ENCODE data around the gene PRPF40B.
A peak's percentile ranks its signal among the peaks of the same experiment; 100 is the strongest.

The PRPF40B gene

DNA sequence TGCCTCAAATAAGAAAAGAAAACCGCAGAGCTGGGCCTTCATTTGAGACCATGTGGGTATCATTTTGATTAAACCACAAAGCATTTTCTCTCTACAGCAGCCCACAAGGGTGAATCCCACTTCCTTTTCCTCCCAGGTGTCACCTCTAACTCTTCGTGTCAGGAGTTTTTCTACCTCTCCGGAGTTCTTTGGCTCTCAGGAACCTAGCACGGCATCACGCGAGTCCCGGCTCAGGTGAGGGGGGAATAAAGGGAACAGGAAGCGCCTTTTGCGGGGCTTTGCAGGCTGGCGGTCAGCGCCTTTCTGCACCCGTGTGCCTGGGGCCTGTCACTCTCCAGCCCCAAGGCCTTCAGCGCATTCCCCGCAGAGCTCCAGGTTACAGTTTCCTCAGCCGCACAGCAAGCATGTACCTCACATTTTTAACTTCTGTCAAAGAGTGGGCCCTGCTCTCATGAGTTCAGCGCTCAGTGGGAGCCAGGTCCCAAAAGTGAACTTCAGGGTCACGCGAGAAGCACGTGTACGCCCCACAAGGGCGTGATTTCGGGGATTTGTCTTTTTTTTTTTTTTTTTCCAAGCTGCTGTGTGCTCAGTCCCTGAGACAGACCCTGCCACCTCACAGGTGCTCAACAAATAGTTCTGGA, 740 bp upstream of the PRPF40B start:
- H3K36me3 ChIP-seq (ENCODE audit: control insufficient read depth, insufficient read depth, low read length): no peaks in the 10 kb centered on the region
- H3K27ac ChIP-seq (ENCODE audit: insufficient read depth, low read length, poor library complexity, severe bottlenecking): peak overlapping the region; percentile 70
- DNase-seq: peak; percentile 45 to 55 (median 48)
- no peaks in the 10 kb centered on the region for H3K9me3 ChIP-seq (ENCODE audit: control insufficient read depth, low read length)
- peaks cover 16% of the 10 kb centered on the region for H3K4me1 ChIP-seq (ENCODE audit: control insufficient read depth, insufficient read depth, low read length, poor library complexity, severe bottlenecking)
- H3K27me3 ChIP-seq (replicated peaks; ENCODE audit: control insufficient read depth, insufficient read depth, low read length, poor library complexity, severe bottlenecking): no peaks in the 10 kb centered on the region
- peak overlapping the region; percentile 59 for H3K4me3 ChIP-seq (ENCODE audit: insufficient read depth, low read depth, low read length, poor library complexity, severe bottlenecking)

DNA sequence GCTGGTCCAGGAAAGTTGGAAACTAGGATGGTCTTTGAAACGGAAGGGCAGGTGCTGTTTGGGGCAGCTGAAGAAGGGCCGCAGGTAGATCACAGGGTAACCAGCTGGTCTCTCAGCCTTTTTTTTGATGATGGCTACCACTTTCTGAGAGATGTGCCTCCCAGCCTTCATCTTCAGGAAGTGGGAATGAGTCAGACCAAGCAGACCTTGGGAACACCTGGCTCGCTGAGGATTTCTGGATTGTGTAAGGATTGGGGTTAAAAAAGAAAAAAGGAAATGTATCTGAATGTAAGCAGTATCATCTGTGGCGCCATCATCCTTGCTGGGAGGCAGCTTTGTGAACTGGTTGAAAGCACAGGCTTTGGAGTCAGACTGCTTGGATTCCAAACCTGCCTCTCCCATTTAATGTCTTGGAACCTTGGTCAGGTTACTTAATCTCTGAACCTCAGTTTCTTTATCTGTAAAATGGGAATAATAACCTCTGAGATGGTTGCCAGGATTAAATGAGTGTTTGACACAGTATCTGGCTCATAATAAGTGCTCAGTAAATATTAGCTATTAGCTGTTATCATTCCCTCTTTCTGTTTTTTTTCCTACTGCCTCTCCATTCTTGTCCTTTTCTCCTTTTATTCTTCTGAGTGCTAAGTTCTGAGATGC, 1.7 kb downstream of the PRPF40B start:
- Histone ChIP-seq H3K36me3 (ENCODE audit: control insufficient read depth, insufficient read depth, low read length) (no peaks in the 10 kb centered on the region), H3K27me3 (replicated peaks; ENCODE audit: control insufficient read depth, insufficient read depth, low read length, poor library complexity, severe bottlenecking) (no peaks in the 10 kb centered on the region), H3K9me3 (ENCODE audit: control insufficient read depth, low read length) (no peaks in the 10 kb centered on the region), H3K4me1 (ENCODE audit: control insufficient read depth, insufficient read depth, low read length, poor library complexity, severe bottlenecking) (peaks cover 16% of the 10 kb centered on the region), H3K4me3 (ENCODE audit: insufficient read depth, low read depth, low read length, poor library complexity, severe bottlenecking) (no peak overlapping the region), H3K27ac (ENCODE audit: insufficient read depth, low read length, poor library complexity, severe bottlenecking) (no peak overlapping the region)
- DNase-seq: no peak

DNA sequence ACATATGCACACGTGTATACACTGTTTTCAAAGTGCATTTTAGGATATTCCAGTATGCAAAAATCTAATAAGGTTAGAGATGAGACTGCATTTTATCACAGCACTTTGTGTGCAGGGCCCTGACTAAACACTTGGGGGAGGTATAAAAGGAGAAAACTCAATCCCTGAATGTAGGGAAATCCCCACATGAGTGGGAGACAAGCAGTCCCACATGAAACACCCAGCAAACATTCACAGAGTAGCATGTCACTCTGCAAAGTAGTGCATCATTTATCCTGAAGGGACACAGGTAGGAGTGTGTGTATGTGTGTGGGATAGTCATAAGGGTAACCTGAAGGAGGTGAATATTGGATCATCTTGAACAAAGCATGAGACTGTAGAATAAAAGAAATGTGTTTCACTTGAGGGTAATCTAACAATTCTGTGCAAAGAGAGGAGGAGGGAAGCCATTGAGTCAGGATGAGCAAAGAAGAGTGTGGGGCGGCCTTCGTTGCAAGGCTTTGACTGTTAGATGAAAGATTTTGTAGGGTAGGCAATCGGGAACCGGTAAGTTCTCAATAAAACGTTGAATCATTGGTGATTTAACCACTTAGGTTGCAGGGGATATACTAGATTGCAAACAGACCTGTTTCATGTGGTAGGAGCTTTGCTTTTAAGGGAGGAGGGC, 2.9 kb downstream of the PRPF40B start:
- no peaks in the 10 kb centered on the region for H3K9me3 ChIP-seq (ENCODE audit: control insufficient read depth, low read length)
- H3K4me1 ChIP-seq (ENCODE audit: control insufficient read depth, insufficient read depth, low read length, poor library complexity, severe bottlenecking): peaks cover 16% of the 10 kb centered on the region
- no peak for DNase-seq
- H3K36me3 ChIP-seq (ENCODE audit: control insufficient read depth, insufficient read depth, low read length): no peaks in the 10 kb centered on the region
- H3K27me3 ChIP-seq (replicated peaks; ENCODE audit: control insufficient read depth, insufficient read depth, low read length, poor library complexity, severe bottlenecking): no peaks in the 10 kb centered on the region
- no peak overlapping the region for H3K4me3 ChIP-seq (ENCODE audit: insufficient read depth, low read depth, low read length, poor library complexity, severe bottlenecking)
- H3K27ac ChIP-seq (ENCODE audit: insufficient read depth, low read length, poor library complexity, severe bottlenecking): no peak overlapping the region

DNA sequence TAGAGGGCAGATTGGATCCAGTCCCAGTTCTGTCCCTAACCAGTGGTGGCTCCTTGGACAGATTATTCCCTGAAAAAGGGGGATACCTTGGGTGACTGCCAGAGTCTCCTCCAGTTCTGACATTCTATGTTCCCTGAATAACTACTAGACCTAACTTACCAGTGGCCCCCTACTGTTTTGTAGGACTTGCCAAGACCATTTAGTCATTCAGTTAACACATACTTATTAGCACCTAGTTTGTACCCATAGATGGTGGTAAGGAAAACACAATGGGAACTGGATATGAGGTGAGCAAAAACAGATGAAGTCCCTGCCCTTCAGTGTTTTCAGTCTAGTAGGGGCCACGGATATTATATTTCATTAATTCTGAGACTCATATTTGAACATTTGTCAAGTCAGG, 3.5 kb downstream of the PRPF40B start:
- H3K4me1 ChIP-seq (ENCODE audit: control insufficient read depth, insufficient read depth, low read length, poor library complexity, severe bottlenecking): peaks cover 11% of the 10 kb centered on the region
- no peak overlapping the region for H3K4me3 ChIP-seq (ENCODE audit: insufficient read depth, low read depth, low read length, poor library complexity, severe bottlenecking)
- no peaks in the 10 kb centered on the region for H3K27me3 ChIP-seq (replicated peaks; ENCODE audit: control insufficient read depth, insufficient read depth, low read length, poor library complexity, severe bottlenecking)
- no peaks in the 10 kb centered on the region for H3K36me3 ChIP-seq (ENCODE audit: control insufficient read depth, insufficient read depth, low read length)
- no peak overlapping the region for H3K27ac ChIP-seq (ENCODE audit: insufficient read depth, low read length, poor library complexity, severe bottlenecking)
- H3K9me3 ChIP-seq (ENCODE audit: control insufficient read depth, low read length): no peaks in the 10 kb centered on the region
- DNase-seq: no peak

DNA sequence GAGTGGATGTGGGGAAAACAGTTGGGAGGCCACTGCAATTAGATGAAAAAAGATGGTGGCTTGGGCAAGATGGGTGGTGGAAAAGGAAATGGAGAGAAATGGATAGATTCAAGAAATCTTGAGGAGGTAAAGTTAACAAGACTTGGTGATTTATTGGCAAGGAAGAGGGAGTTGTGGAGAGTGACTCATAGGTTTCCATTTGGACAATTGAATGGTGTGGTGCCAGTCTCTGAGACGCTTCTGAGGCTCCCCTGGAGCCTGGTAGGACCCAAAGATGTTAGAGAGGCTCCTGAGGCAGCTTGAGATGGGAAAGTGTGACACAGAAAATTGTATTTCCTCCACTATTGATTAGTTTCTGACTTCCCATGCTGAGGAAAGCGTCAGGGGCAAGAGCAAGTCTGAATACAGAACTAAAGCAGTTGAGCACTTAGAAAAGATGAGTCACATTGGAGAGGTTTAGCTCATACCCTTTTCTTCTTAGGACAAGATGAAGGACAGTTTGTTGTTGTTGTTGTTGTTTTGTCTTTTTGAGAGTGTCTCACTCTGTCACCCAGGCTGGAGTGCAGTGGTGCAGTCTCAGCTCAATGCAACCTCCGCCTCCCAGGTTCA, 4.5 kb downstream of the PRPF40B start:
- Histone ChIP-seq H3K36me3 (ENCODE audit: control insufficient read depth, insufficient read depth, low read length) (no peaks in the 10 kb centered on the region), H3K9me3 (ENCODE audit: control insufficient read depth, low read length) (no peaks in the 10 kb centered on the region)
- no peak for DNase-seq

DNA sequence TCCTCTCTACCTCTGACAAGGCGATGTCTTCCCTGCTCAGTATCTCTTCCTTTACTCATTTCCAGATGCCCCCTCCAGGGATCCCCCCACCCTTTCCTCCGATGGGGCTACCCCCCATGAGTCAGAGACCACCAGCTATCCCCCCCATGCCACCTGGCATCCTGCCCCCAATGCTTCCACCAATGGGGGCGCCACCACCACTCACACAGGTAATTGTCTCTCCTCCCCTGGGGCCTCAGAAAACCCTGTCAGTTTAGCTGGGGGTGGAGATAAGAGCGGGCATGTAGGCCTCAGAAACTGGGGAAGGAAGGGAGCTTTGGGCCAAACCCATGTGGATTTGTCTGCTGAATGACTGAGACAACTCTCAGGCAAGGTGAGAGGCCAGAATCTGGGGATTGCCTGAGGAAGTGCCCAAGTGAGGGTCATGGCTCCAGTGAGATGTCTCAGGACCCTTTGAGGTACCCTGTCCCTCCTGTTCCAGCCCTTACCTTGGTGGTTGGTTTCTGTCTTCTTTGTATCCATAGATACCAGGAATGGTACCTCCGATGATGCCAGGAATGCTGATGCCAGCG, 8.1 kb downstream of the PRPF40B start:
- no peaks in the 10 kb centered on the region for H3K36me3 ChIP-seq (ENCODE audit: control insufficient read depth, insufficient read depth, low read length)
- no peaks in the 10 kb centered on the region for H3K4me1 ChIP-seq (ENCODE audit: control insufficient read depth, insufficient read depth, low read length, poor library complexity, severe bottlenecking)
- H3K27ac ChIP-seq (ENCODE audit: insufficient read depth, low read length, poor library complexity, severe bottlenecking): no peak overlapping the region
- H3K4me3 ChIP-seq (ENCODE audit: insufficient read depth, low read depth, low read length, poor library complexity, severe bottlenecking): no peak overlapping the region
- no peaks in the 10 kb centered on the region for H3K27me3 ChIP-seq (replicated peaks; ENCODE audit: control insufficient read depth, insufficient read depth, low read length, poor library complexity, severe bottlenecking)
- DNase-seq: no peak
- H3K9me3 ChIP-seq (ENCODE audit: control insufficient read depth, low read length): no peaks in the 10 kb centered on the region

More for the DNA sequence above, 4.5 kb downstream of the PRPF40B start:
- Histone ChIP-seq H3K27me3 (replicated peaks; ENCODE audit: control insufficient read depth, insufficient read depth, low read length, poor library complexity, severe bottlenecking) (no peaks in the 10 kb centered on the region), H3K4me1 (ENCODE audit: control insufficient read depth, insufficient read depth, low read length, poor library complexity, severe bottlenecking) (peaks cover 1% of the 10 kb centered on the region), H3K4me3 (ENCODE audit: insufficient read depth, low read depth, low read length, poor library complexity, severe bottlenecking) (no peak overlapping the region), H3K27ac (ENCODE audit: insufficient read depth, low read length, poor library complexity, severe bottlenecking) (no peak overlapping the region)

DNA sequence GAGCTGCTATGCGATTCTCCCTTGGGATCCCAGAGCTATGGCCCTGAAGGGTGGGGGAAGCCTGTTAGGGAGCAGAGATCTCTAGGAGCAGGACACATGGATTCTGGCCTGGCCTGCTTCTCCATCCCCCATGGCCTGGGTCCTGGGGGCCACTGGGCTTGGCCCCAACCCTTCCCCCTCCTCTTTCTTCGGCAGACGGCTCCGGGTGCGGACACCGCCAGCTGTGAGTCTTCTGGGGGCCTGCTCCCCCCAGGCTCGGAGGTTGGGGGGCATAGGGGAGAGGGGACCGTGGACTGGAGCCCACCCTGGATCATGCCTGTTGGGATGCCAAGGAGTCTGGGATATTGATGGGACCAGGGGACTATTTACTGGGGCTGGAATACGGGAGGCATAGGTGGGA, 9.0 kb downstream of the PRPF40B start:
- no peaks in the 10 kb centered on the region for H3K36me3 ChIP-seq (ENCODE audit: control insufficient read depth, insufficient read depth, low read length)
- no peak overlapping the region for H3K4me3 ChIP-seq (ENCODE audit: insufficient read depth, low read depth, low read length, poor library complexity, severe bottlenecking)
- no peaks in the 10 kb centered on the region for H3K9me3 ChIP-seq (ENCODE audit: control insufficient read depth, low read length)
- H3K4me1 ChIP-seq (ENCODE audit: control insufficient read depth, insufficient read depth, low read length, poor library complexity, severe bottlenecking): no peaks in the 10 kb centered on the region
- H3K27me3 ChIP-seq (replicated peaks; ENCODE audit: control insufficient read depth, insufficient read depth, low read length, poor library complexity, severe bottlenecking): no peaks in the 10 kb centered on the region
- no peak for DNase-seq
- no peak overlapping the region for H3K27ac ChIP-seq (ENCODE audit: insufficient read depth, low read length, poor library complexity, severe bottlenecking)

DNA sequence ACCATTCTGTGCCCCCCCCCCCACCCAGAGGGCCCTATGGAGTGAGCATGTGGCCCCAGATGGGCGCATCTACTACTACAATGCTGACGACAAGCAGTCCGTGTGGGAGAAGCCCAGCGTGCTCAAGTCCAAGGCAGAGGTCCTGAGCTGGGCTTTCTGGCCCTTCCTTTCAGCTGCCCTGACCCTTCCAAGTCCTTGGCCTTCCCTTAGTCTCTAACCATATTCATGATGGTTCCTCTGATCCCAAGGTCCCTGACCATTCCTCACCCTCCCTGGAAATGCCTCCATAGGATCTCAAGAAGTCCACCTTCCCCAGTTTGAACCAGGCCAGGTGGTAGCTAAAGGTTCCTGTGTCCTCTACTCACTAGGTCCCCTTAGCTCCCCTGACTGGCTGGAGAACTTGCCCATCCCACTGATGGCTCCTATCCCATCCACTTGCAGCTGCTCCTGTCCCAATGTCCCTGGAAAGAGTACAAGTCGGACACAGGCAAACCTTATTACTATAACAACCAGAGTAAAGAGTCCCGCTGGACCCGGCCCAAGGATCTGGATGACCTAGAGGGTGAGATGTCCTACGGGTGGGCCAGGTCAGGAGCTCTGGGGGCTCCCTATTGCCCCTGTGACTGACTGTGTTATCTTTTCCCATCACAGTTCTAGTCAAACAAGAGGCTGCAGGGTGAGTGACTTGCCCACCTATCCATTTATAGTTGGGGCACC, 9.8 kb downstream of the PRPF40B start:
- Histone ChIP-seq H3K36me3 (ENCODE audit: control insufficient read depth, insufficient read depth, low read length) (no peaks in the 10 kb centered on the region), H3K27ac (ENCODE audit: insufficient read depth, low read length, poor library complexity, severe bottlenecking) (no peak overlapping the region), H3K27me3 (replicated peaks; ENCODE audit: control insufficient read depth, insufficient read depth, low read length, poor library complexity, severe bottlenecking) (no peaks in the 10 kb centered on the region), H3K9me3 (ENCODE audit: control insufficient read depth, low read length) (no peaks in the 10 kb centered on the region), H3K4me3 (ENCODE audit: insufficient read depth, low read depth, low read length, poor library complexity, severe bottlenecking) (no peak overlapping the region), H3K4me1 (ENCODE audit: control insufficient read depth, insufficient read depth, low read length, poor library complexity, severe bottlenecking) (no peaks in the 10 kb centered on the region)
- DNase-seq: no peak

DNA sequence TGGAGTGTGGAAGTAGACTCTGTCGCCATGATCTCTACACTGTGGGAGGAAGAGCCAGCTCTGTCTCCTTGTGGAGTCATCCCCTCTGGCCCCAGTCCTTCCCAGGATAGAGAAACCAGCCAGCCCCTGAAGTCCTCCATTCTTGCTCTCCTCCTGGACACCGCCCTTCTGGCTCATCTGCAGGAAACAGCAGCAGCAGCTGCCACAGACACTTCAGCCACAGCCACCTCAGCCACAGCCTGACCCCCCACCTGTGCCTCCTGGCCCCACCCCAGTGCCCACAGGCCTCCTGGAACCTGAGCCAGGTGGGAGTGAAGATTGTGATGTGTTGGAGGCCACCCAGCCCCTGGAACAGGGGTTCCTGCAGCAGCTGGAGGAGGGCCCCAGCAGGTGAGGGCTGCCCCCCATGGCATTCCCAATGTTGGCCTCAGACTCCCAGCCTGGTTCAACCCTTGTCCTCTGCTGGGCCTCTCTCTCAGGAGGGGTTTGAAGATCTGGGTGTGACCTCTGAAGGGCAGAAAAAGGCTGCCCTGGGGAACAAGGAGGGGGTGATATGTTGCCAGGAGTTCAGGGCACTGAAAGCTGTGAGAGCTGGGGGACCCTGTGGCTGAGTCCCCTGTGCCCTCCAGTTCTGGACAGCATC, 10.5 kb downstream of the PRPF40B start:
- Histone ChIP-seq H3K27me3 (replicated peaks; ENCODE audit: control insufficient read depth, insufficient read depth, low read length, poor library complexity, severe bottlenecking) (no peaks in the 10 kb centered on the region), H3K27ac (ENCODE audit: insufficient read depth, low read length, poor library complexity, severe bottlenecking) (no peak overlapping the region), H3K9me3 (ENCODE audit: control insufficient read depth, low read length) (no peaks in the 10 kb centered on the region), H3K4me1 (ENCODE audit: control insufficient read depth, insufficient read depth, low read length, poor library complexity, severe bottlenecking) (no peaks in the 10 kb centered on the region), H3K4me3 (ENCODE audit: insufficient read depth, low read depth, low read length, poor library complexity, severe bottlenecking) (no peak overlapping the region), H3K36me3 (ENCODE audit: control insufficient read depth, insufficient read depth, low read length) (no peaks in the 10 kb centered on the region)
- no peak for DNase-seq

All from effector memory CD4-positive, alpha-beta T cell (primary cell).